Vagina (tissue), 2 donors: ENCODE data around the gene TMEM39B.

Source experiments
- POLR2A ChIP-seq, 2 donors: fragments of 450-650 bp; IDR thresholded peaks; one replicate each; pipeline ENCODE4 v1.6.1; 2017; ENCODE audit warnings: antibody characterized with exemption in 2 of 2, mild to moderate bottlenecking in 2 of 2, moderate library complexity in 2 of 2
- POLR2AphosphoS5 ChIP-seq, 2 donors: sonication (generic); formaldehyde crosslinking; IDR thresholded peaks; one replicate each; pipeline ENCODE4 v1.9.0; 2017; ENCODE audit warnings: antibody characterized with exemption in 2 of 2, mild to moderate bottlenecking in 2 of 2, low read depth in 1 of 2; ENCODE audit not compliant: insufficient read depth in 1 of 2
- TF ChIP-seq, protein P1 (sequence below), 3 experiments: fragments of 450-650 bp in 2 of 3; fragments of 200-600 bp in 1 of 3; sonication (generic) in 1 of 3; IDR thresholded peaks; one replicate each; pipeline ENCODE4 v1.5.1; 2017 to 2019; ENCODE audit warnings: antibody characterized with exemption in 3 of 3, mild to moderate bottlenecking in 2 of 3, moderate library complexity in 2 of 3

DNA sequence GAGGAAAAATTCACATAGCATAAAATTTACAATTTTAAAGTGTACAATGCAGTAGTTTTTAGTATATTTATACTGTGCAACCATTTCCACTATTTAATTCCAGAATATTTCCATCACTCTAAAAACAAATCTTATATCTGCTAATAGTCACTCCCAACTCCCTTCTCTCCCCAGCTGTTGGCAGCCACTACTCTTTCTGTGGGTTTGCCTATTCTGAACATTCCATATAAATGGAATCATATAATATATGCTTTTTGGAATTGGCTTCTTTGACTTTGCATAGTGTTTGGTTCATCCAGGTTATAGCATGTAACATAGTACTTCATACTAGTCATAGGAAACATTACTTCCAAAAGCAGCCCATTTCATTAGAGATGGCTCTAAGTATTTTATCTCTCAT lies 25.0 kb upstream of the TMEM39B start:
- TF ChIP-seq POLR2AphosphoS5 (IDR thresholded peaks at IDR 0.05; ENCODE audit: insufficient read depth in 1 of 2, low read depth in 1 of 2) (no peak), POLR2A (IDR thresholded peaks at IDR 0.05) (no peak)
- TF ChIP-seq, protein P1, sequence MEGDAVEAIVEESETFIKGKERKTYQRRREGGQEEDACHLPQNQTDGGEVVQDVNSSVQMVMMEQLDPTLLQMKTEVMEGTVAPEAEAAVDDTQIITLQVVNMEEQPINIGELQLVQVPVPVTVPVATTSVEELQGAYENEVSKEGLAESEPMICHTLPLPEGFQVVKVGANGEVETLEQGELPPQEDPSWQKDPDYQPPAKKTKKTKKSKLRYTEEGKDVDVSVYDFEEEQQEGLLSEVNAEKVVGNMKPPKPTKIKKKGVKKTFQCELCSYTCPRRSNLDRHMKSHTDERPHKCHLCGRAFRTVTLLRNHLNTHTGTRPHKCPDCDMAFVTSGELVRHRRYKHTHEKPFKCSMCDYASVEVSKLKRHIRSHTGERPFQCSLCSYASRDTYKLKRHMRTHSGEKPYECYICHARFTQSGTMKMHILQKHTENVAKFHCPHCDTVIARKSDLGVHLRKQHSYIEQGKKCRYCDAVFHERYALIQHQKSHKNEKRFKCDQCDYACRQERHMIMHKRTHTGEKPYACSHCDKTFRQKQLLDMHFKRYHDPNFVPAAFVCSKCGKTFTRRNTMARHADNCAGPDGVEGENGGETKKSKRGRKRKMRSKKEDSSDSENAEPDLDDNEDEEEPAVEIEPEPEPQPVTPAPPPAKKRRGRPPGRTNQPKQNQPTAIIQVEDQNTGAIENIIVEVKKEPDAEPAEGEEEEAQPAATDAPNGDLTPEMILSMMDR (IDR thresholded peaks at IDR 0.05): no peak
